Endodermal cell (in vitro differentiated cells): Measurements from ENCODE around the gene LILRB3. TPM values are rescaled to one million over a fixed set of nuclear protein-coding genes. Genes with fewer than 3 reads are reported as not detected.

Experiments used
- DNase-seq: peaks from one replicate; pipeline ENCODE4 v3.0.0-alpha.2; 2017
- H3K27ac ChIP-seq: 2 replicates; pipeline ENCODE4 v1.5.1; 2013; ENCODE audit warnings: mild to moderate bottlenecking, low read depth, low read length, moderate library complexity
- H3K27me3 ChIP-seq: 2 replicates; pipeline ENCODE4 v1.6.1; 2013; ENCODE audit warnings: mild to moderate bottlenecking, low read length, moderate library complexity; ENCODE audit not compliant: insufficient read depth, control insufficient read depth, poor library complexity, severe bottlenecking
- H3K36me3 ChIP-seq: 2 replicates; pipeline ENCODE4 v1.7.0; 2013; ENCODE audit warnings: mild to moderate bottlenecking, low read length, moderate library complexity; ENCODE audit not compliant: control insufficient read depth, insufficient read depth
- H3K4me1 ChIP-seq: one replicate; pipeline ENCODE4 v1.7.0; 2013; ENCODE audit warnings: low read length; ENCODE audit not compliant: control insufficient read depth, insufficient read depth
- H3K4me3 ChIP-seq: 2 replicates; pipeline ENCODE4 v1.5.1; 2013; ENCODE audit warnings: mild to moderate bottlenecking, low read length, moderate library complexity
- H3K9ac ChIP-seq: 2 replicates; pipeline ENCODE4 v1.6.1; 2013; ENCODE audit warnings: mild to moderate bottlenecking, low read length, moderate library complexity; ENCODE audit not compliant: poor library complexity, severe bottlenecking; ENCODE audit errors: extremely low read depth
- H3K9me3 ChIP-seq: 2 replicates; pipeline ENCODE4 v1.6.1; 2013; ENCODE audit warnings: mild to moderate bottlenecking, low read length, moderate library complexity; ENCODE audit not compliant: control insufficient read depth
- H3K27ac Mint-ChIP-seq: 2 replicates; pipeline ENCODE4 v1.8.0; 2020; ENCODE audit warnings: mixed read lengths
- H3K27me3 Mint-ChIP-seq: 2 replicates; pipeline ENCODE4 v1.8.0; 2021; ENCODE audit warnings: mild to moderate bottlenecking, mixed read lengths; ENCODE audit not compliant: insufficient read depth
- H3K36me3 Mint-ChIP-seq: 2 replicates; pipeline ENCODE4 v1.8.0; 2020; ENCODE audit warnings: low read depth, mixed read lengths
- H3K4me1 Mint-ChIP-seq: 2 replicates; pipeline ENCODE4 v1.8.0; 2020; ENCODE audit warnings: mixed read lengths
- H3K4me3 Mint-ChIP-seq: 2 replicates; pipeline ENCODE4 v1.8.0; 2020; ENCODE audit warnings: mild to moderate bottlenecking, moderate library complexity, mixed read lengths
- H3K9me3 Mint-ChIP-seq: 2 replicates; pipeline ENCODE4 v1.8.0; 2020; ENCODE audit warnings: mild to moderate bottlenecking, mixed read lengths
- WGBS, 2 experiments: methylation state at CpG; one replicate each; pipeline versions ENCODE4 v1.1.5 to v1.1.7; 2013; ENCODE audit warnings: missing lambda C conversion rate in 2 of 2, mixed read lengths in 1 of 2; ENCODE audit not compliant: insufficient coverage in 1 of 2, insufficient read length in 1 of 2; 5-methylcytosine and 5-hydroxymethylcytosine counted together
- total RNA-seq, 2 donors: library from RNA; stranded (reverse); fragmentation: NEBNext Ultra II Directional in 1 of 2; extraction: Animal tissue kit (Norgen Biotek cat#: 25700) in 1 of 2; gene quantifications; 2 replicates in 1 of 2; 3 replicates in 1 of 2; pipeline ENCODE4 v1.2.1, GENCODE V29; 2021
- TF ChIP-seq, protein P1 (sequence below): fragments of 200-600 bp; sonication (generic); conservative IDR thresholded peaks from 2 replicates; pipeline ENCODE4 v1.5.0; 2021; ENCODE audit warnings: antibody characterized with exemption, mild to moderate bottlenecking

The LILRB3 gene
- total RNA-seq, 2 donors from 2014 or later = not detected

DNA sequence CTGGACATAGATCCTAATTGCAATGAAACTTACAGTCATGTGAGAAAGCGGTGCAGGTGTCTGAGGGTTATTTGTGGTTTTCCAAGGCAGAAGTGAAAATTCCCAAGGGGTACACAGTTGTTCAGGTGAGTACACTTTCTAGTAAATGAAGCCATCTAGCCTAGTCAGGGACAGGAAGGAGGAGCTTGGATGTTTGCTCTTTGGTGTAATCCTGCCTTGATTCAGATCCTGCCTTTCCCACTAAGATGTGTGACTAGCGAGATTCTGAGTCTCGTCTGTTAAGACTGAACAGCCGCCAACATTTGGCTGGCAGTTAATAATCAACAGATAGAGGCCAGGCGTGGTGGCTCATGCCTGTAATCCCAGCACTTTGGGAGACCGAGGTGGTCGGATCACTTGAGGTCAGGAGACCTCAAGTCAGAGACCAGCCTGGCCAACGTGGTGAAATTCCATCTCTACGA is 19.6 kb downstream of the LILRB3 start:
- no peak for DNase-seq
- peak overlapping the region; percentile 98 for H3K9ac ChIP-seq
- Mint-ChIP-seq H3K4me3 (peak overlapping the region; percentile 93), H3K27ac (peak overlapping the region; percentile 90), H3K9me3 (no peaks in the 10 kb centered on the region), H3K4me1 (peaks cover 44% of the 10 kb centered on the region), H3K27me3 (no peaks in the 10 kb centered on the region), H3K36me3 (peaks cover 74% of the 10 kb centered on the region)
- H3K9me3 ChIP-seq = no peaks in the 10 kb centered on the region
- H3K4me3 ChIP-seq = peak overlapping the region; percentile 98
- H3K36me3 ChIP-seq = peaks cover 68% of the 10 kb centered on the region
- TF ChIP-seq, protein P1, sequence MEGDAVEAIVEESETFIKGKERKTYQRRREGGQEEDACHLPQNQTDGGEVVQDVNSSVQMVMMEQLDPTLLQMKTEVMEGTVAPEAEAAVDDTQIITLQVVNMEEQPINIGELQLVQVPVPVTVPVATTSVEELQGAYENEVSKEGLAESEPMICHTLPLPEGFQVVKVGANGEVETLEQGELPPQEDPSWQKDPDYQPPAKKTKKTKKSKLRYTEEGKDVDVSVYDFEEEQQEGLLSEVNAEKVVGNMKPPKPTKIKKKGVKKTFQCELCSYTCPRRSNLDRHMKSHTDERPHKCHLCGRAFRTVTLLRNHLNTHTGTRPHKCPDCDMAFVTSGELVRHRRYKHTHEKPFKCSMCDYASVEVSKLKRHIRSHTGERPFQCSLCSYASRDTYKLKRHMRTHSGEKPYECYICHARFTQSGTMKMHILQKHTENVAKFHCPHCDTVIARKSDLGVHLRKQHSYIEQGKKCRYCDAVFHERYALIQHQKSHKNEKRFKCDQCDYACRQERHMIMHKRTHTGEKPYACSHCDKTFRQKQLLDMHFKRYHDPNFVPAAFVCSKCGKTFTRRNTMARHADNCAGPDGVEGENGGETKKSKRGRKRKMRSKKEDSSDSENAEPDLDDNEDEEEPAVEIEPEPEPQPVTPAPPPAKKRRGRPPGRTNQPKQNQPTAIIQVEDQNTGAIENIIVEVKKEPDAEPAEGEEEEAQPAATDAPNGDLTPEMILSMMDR = no peak
- no peaks in the 10 kb centered on the region for H3K27me3 ChIP-seq
- peaks cover 16% of the 10 kb centered on the region for H3K4me1 ChIP-seq
- WGBS, 2 experiments = 90 to 91% methylated on average over 9 of the region's 9 CpGs
- no peak overlapping the region for H3K27ac ChIP-seq

- no peaks in the 10 kb centered on the region for H3K9me3 ChIP-seq
- peaks cover 37% of the 10 kb centered on the region for H3K4me1 Mint-ChIP-seq
- 81 to 87% methylated on average over 12 to 13 of the region's 13 CpGs for WGBS, 2 experiments
- peak overlapping the region; percentile 100 for H3K27ac Mint-ChIP-seq
- peak overlapping the region; percentile 98 for H3K4me3 ChIP-seq
- peak overlapping the region; percentile 93 for H3K4me3 Mint-ChIP-seq
- H3K36me3 ChIP-seq = peaks cover 63% of the 10 kb centered on the region
- no peak for DNase-seq
- TF ChIP-seq, protein P1 = no peak
- no peaks in the 10 kb centered on the region for H3K9me3 Mint-ChIP-seq
- H3K9ac ChIP-seq = peak overlapping the region; percentile 98
- H3K27me3 ChIP-seq = no peaks in the 10 kb centered on the region
- H3K27ac ChIP-seq = no peak overlapping the region
- H3K27me3 Mint-ChIP-seq = no peaks in the 10 kb centered on the region
- H3K4me1 ChIP-seq = peaks cover 16% of the 10 kb centered on the region
- peaks cover 68% of the 10 kb centered on the region for H3K36me3 Mint-ChIP-seq
Measured at GRCh38 chr19:54201980-54202379, 20.8 kb downstream of the LILRB3 start.

DNA sequence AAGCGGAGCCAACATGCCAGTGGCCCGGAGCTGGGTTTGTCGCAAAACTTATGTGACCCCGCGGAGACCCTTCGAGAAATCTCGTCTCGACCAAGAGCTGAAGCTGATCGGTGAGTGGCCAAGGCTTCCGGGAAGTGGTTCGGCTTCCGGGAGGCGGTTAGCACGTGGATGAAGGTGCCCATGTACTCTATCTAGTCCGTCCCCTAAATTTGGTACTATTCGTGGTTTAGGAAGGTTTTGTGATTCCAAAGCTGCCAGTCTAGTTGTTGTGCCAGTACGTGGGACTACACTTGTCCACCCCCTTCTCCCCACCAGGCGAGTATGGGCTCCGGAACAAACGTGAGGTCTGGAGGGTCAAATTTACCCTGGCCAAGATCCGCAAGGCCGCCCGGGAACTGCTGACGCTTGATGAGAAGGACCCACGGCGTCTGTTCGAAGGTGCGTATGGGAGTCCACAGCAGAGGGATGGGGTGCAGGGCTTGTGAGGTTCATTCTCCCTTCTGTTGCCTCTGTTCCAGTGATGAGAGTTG is 21.6 kb downstream of the LILRB3 start:
- H3K27ac ChIP-seq = peak overlapping the region; percentile 94
- no peaks in the 10 kb centered on the region for H3K9me3 Mint-ChIP-seq
- peak overlapping the region; percentile 98 for H3K9ac ChIP-seq
- H3K27ac Mint-ChIP-seq = peak overlapping the region; percentile 100
- WGBS, 2 experiments = 3 to 4% methylated on average over 17 to 28 of the region's 28 CpGs
- peaks cover 60% of the 10 kb centered on the region for H3K36me3 ChIP-seq
- TF ChIP-seq, protein P1 = no peak
- H3K9me3 ChIP-seq = no peaks in the 10 kb centered on the region
- no peaks in the 10 kb centered on the region for H3K27me3 ChIP-seq
- peaks cover 33% of the 10 kb centered on the region for H3K4me1 Mint-ChIP-seq
- peaks cover 16% of the 10 kb centered on the region for H3K4me1 ChIP-seq
- H3K4me3 Mint-ChIP-seq = peak overlapping the region; percentile 93
- H3K27me3 Mint-ChIP-seq = no peaks in the 10 kb centered on the region
- DNase-seq = no peak
- H3K4me3 ChIP-seq = peak overlapping the region; percentile 98
- H3K36me3 Mint-ChIP-seq = peaks cover 63% of the 10 kb centered on the region
